H1 (cell line): ENCODE data around the gene GNG10. TPM values are rescaled to one million over a fixed set of nuclear protein-coding genes. Genes with fewer than 3 reads are reported as not detected.

Experiments used
- CTCF ChIA-PET: fragments of 300-600 bp; sonication (Branson Sonifier 250); formaldehyde crosslinking; loops from one replicate; lab custom pipeline; 2021; ENCODE audit not compliant: partially characterized antibody; lab: Charles Lee
- POLR2A ChIA-PET: fragments of 300-600 bp; sonication (Branson Sonifier 250); formaldehyde crosslinking; loops from one replicate; lab custom pipeline; 2021; ENCODE audit warnings: inconsistent platforms; ENCODE audit not compliant: partially characterized antibody; lab: Charles Lee
- DNase-seq, 2 experiments: peaks; one replicate each; pipeline versions ENCODE4 v3.0.0 to v3.0.0-alpha.2; 2010 to 2022; ENCODE audit warnings: low spot score in 2 of 2, low read depth in 1 of 2, mixed read lengths in 1 of 2
- FAIRE-seq: peaks from 2 replicates; lab custom pipeline; 2011; peaks lifted over from hg19 to GRCh38; lab: Jason Lieb, UNC
- H2AFZ ChIP-seq: 2 replicates; pipeline ENCODE4 v1.8.1; 2012; ENCODE audit warnings: low read length, inconsistent platforms
- H2AK5ac ChIP-seq: 2 replicates; pipeline ENCODE4 v1.6.1; 2013; ENCODE audit warnings: low read depth, low read length
- H2BK120ac ChIP-seq: replicated peaks from 2 replicates; pipeline ENCODE3; 2013; ENCODE audit warnings: low read depth, low read length, inconsistent platforms
- H2BK12ac ChIP-seq: 2 replicates; pipeline ENCODE4 v1.6.1; 2013; ENCODE audit warnings: low read depth, low read length
- H2BK15ac ChIP-seq: 2 replicates; pipeline ENCODE4 v1.6.1; 2013; ENCODE audit warnings: low read length
- H2BK20ac ChIP-seq: 2 replicates; pipeline ENCODE4 v1.6.1; 2013; ENCODE audit warnings: low read length
- H2BK5ac ChIP-seq: 2 replicates; pipeline ENCODE4 v1.6.1; 2013; ENCODE audit warnings: low read depth, low read length
- H3K14ac ChIP-seq: 2 replicates; pipeline ENCODE4 v1.6.1; 2013; ENCODE audit warnings: inconsistent platforms; ENCODE audit not compliant: insufficient read length
- H3K18ac ChIP-seq: 2 replicates; pipeline ENCODE4 v1.6.1; 2013; ENCODE audit warnings: low read length; ENCODE audit errors: extremely low read depth
- H3K23ac ChIP-seq: 2 replicates; pipeline ENCODE4 v1.6.1; 2013; ENCODE audit warnings: inconsistent platforms; ENCODE audit not compliant: insufficient read length
- H3K23me2 ChIP-seq: 2 replicates; pipeline ENCODE4 v1.6.1; 2013; ENCODE audit warnings: low read depth, low read length
- H3K27ac ChIP-seq: 2 replicates; pipeline ENCODE4 v1.6.1; 2011; ENCODE audit warnings: low read depth, low read length, inconsistent platforms
- H3K27me3 ChIP-seq, 4 experiments: replicated peaks in 1 of 4; 1 replicate in 1 of 4; 2 replicates in 3 of 4; pipeline versions ENCODE4 v1.6.1 to v1.8.1; 2011 to 2013; ENCODE audit warnings: low read length in 3 of 4, mild to moderate bottlenecking in 3 of 4, inconsistent platforms in 2 of 4, mixed read lengths in 2 of 4, moderate library complexity in 1 of 4; ENCODE audit not compliant: control insufficient read depth in 3 of 4, insufficient read depth in 3 of 4; ENCODE audit errors: extremely low read depth in 1 of 4
- H3K36me3 ChIP-seq, 4 experiments: 2 replicates each; pipeline versions ENCODE4 v1.6.1 to v1.8.1; 2011 to 2013; ENCODE audit warnings: mild to moderate bottlenecking in 4 of 4, low read length in 3 of 4, moderate library complexity in 2 of 4, control low read depth in 1 of 4, inconsistent platforms in 1 of 4; ENCODE audit not compliant: insufficient read depth in 4 of 4, control insufficient read depth in 2 of 4
- H3K4ac ChIP-seq: replicated peaks from 2 replicates; pipeline ENCODE3; 2013; ENCODE audit warnings: low read length, low read depth, mixed read lengths, inconsistent platforms; ENCODE audit not compliant: insufficient read length
- H3K4me1 ChIP-seq, 4 experiments: replicated peaks in 1 of 4; 1 replicate in 1 of 4; 2 replicates in 3 of 4; pipeline versions ENCODE4 v1.6.1 to v1.8.1; 2011 to 2013; ENCODE audit warnings: low read length in 3 of 4, inconsistent platforms in 2 of 4, mixed read lengths in 1 of 4; ENCODE audit not compliant: insufficient read depth in 4 of 4, control insufficient read depth in 3 of 4
- H3K4me2 ChIP-seq, 2 experiments: 2 replicates each; pipeline versions ENCODE4 v1.6.1 to v1.8.1; 2011 to 2013; ENCODE audit warnings: low read depth in 2 of 2, low read length in 2 of 2, control low read depth in 1 of 2, inconsistent platforms in 1 of 2, mild to moderate bottlenecking in 1 of 2; ENCODE audit not compliant: insufficient read depth in 1 of 2
- H3K4me3 ChIP-seq, 4 experiments: fragments of 200-600, 300-600 bp in 1 of 4; sonication (generic), shearing (Covaris generic), sonication (Bioruptor Twin) in 1 of 4; 2 replicates each; pipeline versions ENCODE4 v1.5.1 to v1.8.1; 2011 to 2016; ENCODE audit warnings: low read length in 4 of 4, low read depth in 3 of 4, control low read depth in 2 of 4, inconsistent platforms in 2 of 4, mild to moderate bottlenecking in 2 of 4, mixed read lengths in 1 of 4, moderate library complexity in 1 of 4; ENCODE audit not compliant: insufficient read depth in 2 of 4; ENCODE audit errors: extremely low read depth in 1 of 4
- H3K56ac ChIP-seq: replicated peaks from 2 replicates; pipeline ENCODE3; 2013; ENCODE audit warnings: low read depth, mild to moderate bottlenecking, mixed read lengths, low read length, inconsistent platforms; ENCODE audit not compliant: insufficient read length
- H3K79me1 ChIP-seq: 2 replicates; pipeline ENCODE4 v1.6.1; 2013; ENCODE audit warnings: low read depth, low read length, control low read depth
- H3K79me2 ChIP-seq, 2 experiments: 2 replicates each; pipeline versions ENCODE4 v1.6.1 to v1.8.1; 2012 to 2013; ENCODE audit warnings: low read length in 2 of 2, mild to moderate bottlenecking in 2 of 2, inconsistent platforms in 1 of 2; ENCODE audit not compliant: insufficient read depth in 2 of 2, control insufficient read depth in 1 of 2
- H3K9ac ChIP-seq, 4 experiments: replicated peaks in 1 of 4; 1 replicate in 1 of 4; 2 replicates in 3 of 4; pipeline versions ENCODE4 v1.6.1 to v1.8.1; 2011 to 2013; ENCODE audit warnings: low read depth in 3 of 4, low read length in 3 of 4, control low read depth in 2 of 4, mild to moderate bottlenecking in 2 of 4, moderate library complexity in 2 of 4, inconsistent platforms in 1 of 4; ENCODE audit errors: extremely low read depth in 1 of 4
- H3K9me3 ChIP-seq, 2 experiments: 2 replicates each; pipeline versions ENCODE4 v1.6.1 to v1.8.1; 2012 to 2013; ENCODE audit warnings: mild to moderate bottlenecking in 2 of 2, moderate library complexity in 2 of 2, control low read depth in 1 of 2, inconsistent platforms in 1 of 2, low read depth in 1 of 2, low read length in 1 of 2, mixed read lengths in 1 of 2; ENCODE audit not compliant: insufficient read depth in 2 of 2
- H4K20me1 ChIP-seq, 2 experiments: replicated peaks in 1 of 2; 2 replicates each; pipeline versions ENCODE3 to v1.8.1; 2011 to 2013; ENCODE audit warnings: inconsistent platforms in 2 of 2, low read length in 2 of 2, mild to moderate bottlenecking in 1 of 2; ENCODE audit not compliant: insufficient read depth in 2 of 2, control insufficient read depth in 1 of 2
- H4K5ac ChIP-seq: 2 replicates; pipeline ENCODE4 v1.6.1; 2013; ENCODE audit warnings: low read length, low read depth, mixed read lengths, inconsistent platforms; ENCODE audit not compliant: insufficient read length
- H4K8ac ChIP-seq: 2 replicates; pipeline ENCODE4 v1.8.0; 2013; ENCODE audit warnings: mild to moderate bottlenecking, moderate library complexity, low read length, inconsistent platforms; ENCODE audit not compliant: insufficient read depth; ENCODE audit errors: extremely low read depth
- H4K91ac ChIP-seq: replicated peaks from 2 replicates; pipeline ENCODE3; 2013; ENCODE audit warnings: low read length, mixed read lengths, inconsistent platforms; ENCODE audit not compliant: insufficient read length
- CTBP2 ChIP-seq: IDR thresholded peaks from 2 replicates; pipeline ENCODE4 v1.7.0; 2011; ENCODE audit warnings: borderline replicate concordance, mild to moderate bottlenecking, moderate library complexity, mixed read lengths, low read length; ENCODE audit not compliant: insufficient read depth, insufficient read length
- E2F6 ChIP-seq: IDR thresholded peaks from 2 replicates; pipeline ENCODE4 v1.6.1; 2012; ENCODE audit warnings: inconsistent platforms
- FOSL1 ChIP-seq: IDR thresholded peaks from 2 replicates; pipeline ENCODE4 v1.6.1; 2011; ENCODE audit warnings: mild to moderate bottlenecking, low read depth, low read length, moderate library complexity; ENCODE audit not compliant: insufficient read depth
- KDM4A ChIP-seq: IDR thresholded peaks from one replicate; pipeline ENCODE4 v1.7.1; 2012; ENCODE audit warnings: low read depth, mild to moderate bottlenecking, moderate library complexity, low read length, inconsistent platforms; ENCODE audit not compliant: severe bottlenecking
- NRF1 ChIP-seq: IDR thresholded peaks from 2 replicates; pipeline ENCODE4 v1.6.1; 2011; ENCODE audit warnings: mild to moderate bottlenecking, low read depth, low read length, improper control_type of control experiment
- PHF8 ChIP-seq: fragments of 200-600 bp; sonication (generic); conservative IDR thresholded peaks from 2 replicates; pipeline ENCODE4 v1.7.1; 2012; ENCODE audit warnings: low read depth, mild to moderate bottlenecking, inconsistent platforms, low read length, moderate library complexity
- RAD21 ChIP-seq, 2 experiments: IDR thresholded peaks in 1 of 2; conservative IDR thresholded peaks in 1 of 2; 2 replicates each; pipeline ENCODE4 v1.6.1; 2011; ENCODE audit warnings: low read depth in 2 of 2, low read length in 2 of 2, improper control_type of control experiment in 1 of 2, inconsistent platforms in 1 of 2, mild to moderate bottlenecking in 1 of 2, moderate library complexity in 1 of 2
- RXRA ChIP-seq: IDR thresholded peaks from 2 replicates; pipeline ENCODE4 v1.6.1; 2011; ENCODE audit warnings: low read depth, mild to moderate bottlenecking, low read length, moderate library complexity; ENCODE audit not compliant: insufficient read depth
- SIX5 ChIP-seq: IDR thresholded peaks from 2 replicates; pipeline ENCODE4 v1.6.1; 2011; ENCODE audit warnings: mild to moderate bottlenecking, low read depth, low read length
- SP1 ChIP-seq: IDR thresholded peaks from 2 replicates; pipeline ENCODE4 v1.6.1; 2011; ENCODE audit warnings: low read depth, low read length
- SUZ12 ChIP-seq: fragments of 200-600 bp; sonication (generic); IDR thresholded peaks from 2 replicates; pipeline ENCODE4 v1.6.1; 2012; ENCODE audit warnings: mild to moderate bottlenecking, inconsistent platforms, low read length, moderate library complexity, mixed read lengths
- TEAD4 ChIP-seq: IDR thresholded peaks from 2 replicates; pipeline ENCODE4 v1.6.1; 2012; ENCODE audit warnings: low read depth, low read length, inconsistent platforms, mixed read lengths
- WGBS, 2 experiments: shearing (Covaris generic) in 1 of 2; methylation state at CpG; one replicate each; pipeline versions ENCODE4 v1.1.6 to v1.1.7; 2013 to 2015; ENCODE audit warnings: low lambda C conversion rate in 2 of 2, mixed read lengths in 2 of 2, inconsistent platforms in 1 of 2, low coverage in 1 of 2, missing lambda C conversion rate in 1 of 2; ENCODE audit not compliant: insufficient replicate concordance in 2 of 2, insufficient coverage in 1 of 2, insufficient read length in 1 of 2; ENCODE audit errors: extremely low coverage in 1 of 2, missing lambda C conversion rate in 1 of 2; 5-methylcytosine and 5-hydroxymethylcytosine counted together
- polyA plus RNA-seq, 7 experiments: library from polyadenylated mRNA; depleted of rRNA in 3 of 7; stranded (reverse) in 5 of 7; unstranded in 2 of 7; fragments of >200 nt in 5 of 7; fragments of 200-250 nt in 2 of 7; gene quantifications; 1 replicate in 5 of 7; 2 replicates in 1 of 7; 4 replicates in 1 of 7; pipeline versions ENCODE4 v1.2.1 to v1.2.3, GENCODE V29; 2011 to 2013; ENCODE audit warnings: missing spikeins in 2 of 7, mixed read lengths in 2 of 7
- total RNA-seq: library from RNA; stranded (reverse); fragmentation: NEBNext Ultra II Directional; extraction: Animal tissue kit (Norgen Biotek cat#: 25700); gene quantifications from 2 replicates; pipeline ENCODE4 v1.2.1, GENCODE V29; 2021
- TF ChIP-seq, protein P1 (sequence below): IDR thresholded peaks from 2 replicates; pipeline ENCODE4 v1.6.1; 2012; ENCODE audit warnings: inconsistent platforms

Gene GNG10
- total and polyA plus RNA-seq, 2 of the 8 experiments (the other 6 are each of a cell fraction or from before 2014, with no cell fraction given) = 24.7 to 28.5 TPM

DNA sequence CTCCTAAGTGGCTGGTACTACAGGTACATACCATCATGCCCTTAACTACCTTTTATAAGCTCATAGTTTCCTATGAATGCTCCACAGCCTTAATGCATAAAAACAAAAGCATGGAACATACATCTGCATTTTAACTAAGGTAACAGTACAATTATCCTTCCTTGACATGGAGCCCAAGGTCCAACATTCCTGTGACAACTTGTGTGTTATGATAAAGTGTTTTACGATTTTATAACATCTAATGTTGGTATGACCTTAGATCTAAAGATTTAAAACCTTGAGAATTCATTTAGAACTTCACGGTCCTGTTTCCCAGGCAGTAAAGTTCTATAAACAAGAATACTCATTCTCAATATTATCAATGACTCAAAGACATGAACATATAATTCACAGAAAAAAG lies 43.1 kb downstream of the GNG10 start:
- ChIA-PET CTCF (no interaction called here), POLR2A (no interaction called here)
- TF ChIP-seq SP1 (no peak), RAD21 (IDR thresholded peaks at IDR 0.05 in 1 of 2, conservative IDR thresholded peaks at IDR 0.05 in 1 of 2; ENCODE audit: low read depth in 2 of 2, low read length in 2 of 2) (no peak), NRF1 (no peak), RXRA (no peak), SIX5 (no peak), FOSL1 (no peak), TEAD4 (no peak), CTBP2 (no peak), E2F6 (no peak), KDM4A (no peak), SUZ12 (no peak), PHF8 (no peak)
- TF ChIP-seq, protein P1, sequence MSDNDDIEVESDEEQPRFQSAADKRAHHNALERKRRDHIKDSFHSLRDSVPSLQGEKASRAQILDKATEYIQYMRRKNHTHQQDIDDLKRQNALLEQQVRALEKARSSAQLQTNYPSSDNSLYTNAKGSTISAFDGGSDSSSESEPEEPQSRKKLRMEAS = no peak

More for the DNA sequence above, 43.1 kb downstream of the GNG10 start:
- no peak overlapping the region for H2AFZ ChIP-seq
- no peak overlapping the region for H2BK20ac ChIP-seq
- no peaks in the 10 kb centered on the region for H3K23me2 ChIP-seq
- no peak overlapping the region for H2BK120ac ChIP-seq
- DNase-seq (no peak), FAIRE-seq (no peak)
- no peak overlapping the region for H3K9ac ChIP-seq
- no peak overlapping the region for H3K4ac ChIP-seq
- H3K14ac ChIP-seq = no peak overlapping the region
- no peak overlapping the region for H4K8ac ChIP-seq
- H3K4me1 ChIP-seq = no peaks in the 10 kb centered on the region
- H3K36me3 ChIP-seq = no peaks in the 10 kb centered on the region
- H2BK12ac ChIP-seq = no peak overlapping the region
- no peaks in the 10 kb centered on the region for H4K20me1 ChIP-seq
- no peaks in the 10 kb centered on the region for H3K27me3 ChIP-seq
- H2BK15ac ChIP-seq = no peak overlapping the region
- no peak overlapping the region for H3K27ac ChIP-seq
- no peak overlapping the region for H3K23ac ChIP-seq
- H2AK5ac ChIP-seq = no peak overlapping the region
- H3K18ac ChIP-seq = no peak overlapping the region
- no peak overlapping the region for H4K5ac ChIP-seq
- WGBS, 2 experiments = 88% methylated on average over 2 of the region's 2 CpGs; no CpG with 5 or more reads in 1 of the 2 experiments
- no peak overlapping the region for H2BK5ac ChIP-seq
- H4K91ac ChIP-seq = no peak overlapping the region
- no peak overlapping the region for H3K4me3 ChIP-seq
- no peaks in the 10 kb centered on the region for H3K79me1 ChIP-seq
- H3K79me2 ChIP-seq = no peaks in the 10 kb centered on the region
- H3K9me3 ChIP-seq = no peaks in the 10 kb centered on the region
- H3K4me2 ChIP-seq = no peak overlapping the region
- H3K56ac ChIP-seq = no peak overlapping the region
